HG02938 (cell line): ENCODE measurements around the gene AFTPH.
A peak's percentile ranks its signal among the peaks of the same experiment; 100 is the strongest.

ENCODE experiments used
- ATAC-seq: cut with Tn5 transposase; IDR thresholded peaks from one replicate; pipeline ENCODE4 v1.9.1; 2021; ENCODE audit warnings: mild to moderate bottlenecking, moderate library complexity; ENCODE audit not compliant: unreplicated experiment

Gene AFTPH

DNA sequence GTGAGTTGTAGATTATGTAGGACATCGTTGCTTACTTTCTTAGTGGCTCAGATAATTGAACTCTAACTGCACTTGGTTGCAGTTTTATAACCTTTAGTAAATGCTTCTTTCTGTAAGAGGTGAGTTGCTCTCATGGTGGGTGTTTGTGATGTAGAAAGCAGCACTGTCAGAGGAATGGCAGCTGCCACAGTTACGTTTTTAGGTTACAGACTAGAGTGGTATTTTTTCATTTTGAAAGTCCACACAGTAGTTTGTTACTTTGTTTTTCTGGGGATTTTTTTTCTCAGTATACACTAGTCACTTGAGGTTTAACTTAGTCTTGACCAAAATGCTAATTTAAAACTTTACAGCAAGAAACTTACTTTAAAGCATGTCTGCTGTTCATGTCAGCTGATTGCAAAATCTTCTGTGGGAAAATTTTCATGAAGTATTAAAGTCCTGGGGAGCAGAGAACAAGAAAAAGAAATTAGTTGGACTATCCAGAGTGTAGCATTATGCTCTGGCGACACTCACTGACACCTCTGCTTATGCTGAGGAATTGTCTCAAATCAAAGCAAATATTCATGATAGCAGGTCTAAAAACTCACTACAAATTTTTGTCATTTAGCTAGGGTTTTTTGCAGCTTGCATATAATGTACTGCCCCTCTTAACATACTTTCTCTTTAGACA lies 14.8 kb downstream of the AFTPH start:
- ATAC-seq, result no peak

DNA sequence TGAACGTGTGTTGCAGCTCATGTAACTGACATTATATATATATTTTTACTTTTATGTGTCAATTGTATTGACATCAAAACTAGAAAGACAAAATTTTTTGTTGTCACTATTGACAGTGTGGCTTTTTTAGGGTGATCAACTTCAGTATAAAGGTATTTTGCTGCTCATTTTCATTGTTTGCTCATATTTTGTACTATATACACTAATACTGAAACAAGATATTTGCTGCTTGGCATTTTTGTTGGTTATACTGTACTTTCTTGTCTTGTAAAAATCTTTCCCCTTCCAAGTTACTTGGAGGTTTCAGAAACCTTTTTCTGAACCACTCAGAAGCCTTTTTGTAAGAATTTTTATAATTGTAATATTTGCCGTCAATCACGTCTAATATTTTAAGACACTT lies 16.5 kb downstream of the AFTPH start:
- no peak for ATAC-seq

- no peak for ATAC-seq
These were observed 17.4 kb downstream of the AFTPH start for GRCh38 chr2:64541547-64541946.

DNA sequence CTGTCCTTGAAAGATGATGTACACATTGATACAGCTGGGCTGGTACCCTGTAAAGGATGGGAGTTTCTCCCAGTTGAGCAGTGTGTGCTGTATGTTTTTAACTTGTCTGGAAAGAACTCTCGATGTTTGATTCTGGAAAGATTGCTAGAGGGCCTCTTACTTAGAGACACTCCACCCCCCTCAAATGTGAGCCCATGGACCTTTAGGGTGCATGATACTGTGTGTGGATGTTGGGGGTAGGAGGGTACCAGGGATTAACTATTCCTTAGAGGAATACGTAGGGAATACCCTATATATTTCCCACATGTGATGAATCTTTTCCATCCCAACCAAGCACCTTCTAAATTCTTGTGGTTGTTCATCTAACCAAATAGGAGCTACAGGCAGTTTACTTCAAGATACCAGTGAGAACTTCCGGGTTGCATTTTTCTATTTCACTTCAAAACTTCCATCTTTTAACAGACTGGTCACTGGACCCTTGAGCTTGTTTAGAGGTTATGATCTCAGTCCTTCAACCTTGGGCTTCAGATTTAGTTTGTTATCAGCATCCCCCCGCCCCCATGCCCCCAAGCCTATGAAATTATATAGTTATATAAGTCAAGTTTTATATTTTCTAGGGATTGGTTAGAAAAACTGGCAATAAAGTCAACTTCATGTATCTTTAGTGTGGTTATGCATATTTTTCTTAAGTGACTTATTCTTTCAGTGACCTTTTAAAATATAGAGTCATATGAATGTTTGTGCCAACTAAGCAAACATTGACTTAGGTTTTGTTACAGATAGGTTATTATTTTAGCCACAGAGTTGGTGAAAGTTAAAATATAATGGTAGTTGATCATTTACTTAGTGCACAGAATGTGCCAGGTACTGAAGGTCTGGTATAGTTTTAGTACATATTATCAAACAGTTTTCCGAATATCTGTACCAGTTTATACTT lies 18.2 kb downstream of the AFTPH start:
- ATAC-seq, result no peak

GRCh38 chr2:64543008-64543697 lies 19.0 kb downstream of the AFTPH start:
- no peak for ATAC-seq

- ATAC-seq, result no peak
These were observed 24.6 kb downstream of the AFTPH start for GRCh38 chr2:64548761-64549160.

- ATAC-seq, result no peak
These were observed 25.9 kb downstream of the AFTPH start for GRCh38 chr2:64550042-64550441.

GRCh38 chr2:64551851-64552250 lies 27.7 kb downstream of the AFTPH start:
- ATAC-seq, result no peak

GRCh38 chr2:64554117-64554516 lies 30.0 kb downstream of the AFTPH start:
- no peak for ATAC-seq

DNA sequence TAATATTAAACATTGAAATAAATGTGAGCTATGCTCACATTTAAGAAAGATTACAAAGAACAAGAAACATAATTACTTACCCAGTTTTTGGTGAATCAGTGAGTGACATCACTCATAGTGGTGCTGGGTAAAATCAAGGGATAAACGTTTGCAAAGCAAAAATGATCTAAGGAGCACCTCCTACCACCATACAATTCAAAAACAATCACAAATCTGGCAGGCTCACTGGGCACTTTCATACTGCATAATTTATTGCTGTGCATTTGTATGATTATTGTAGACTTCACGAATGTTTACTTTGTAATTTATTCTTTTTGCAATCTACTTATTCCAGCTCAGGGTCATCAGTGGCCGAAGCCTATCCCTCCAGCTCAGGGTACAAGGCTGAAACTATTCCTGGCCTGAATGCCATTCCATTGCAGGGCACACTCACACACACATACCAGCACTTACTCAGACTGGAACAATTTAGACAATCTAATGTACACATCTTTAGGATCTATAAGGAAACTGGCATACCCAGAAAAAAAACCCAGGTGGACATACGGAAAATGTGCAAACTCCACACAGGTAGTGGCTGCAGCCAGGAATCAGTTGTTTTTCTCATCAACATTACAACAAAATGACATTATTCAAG lies 34.4 kb downstream of the AFTPH start:
- no peak for ATAC-seq

DNA sequence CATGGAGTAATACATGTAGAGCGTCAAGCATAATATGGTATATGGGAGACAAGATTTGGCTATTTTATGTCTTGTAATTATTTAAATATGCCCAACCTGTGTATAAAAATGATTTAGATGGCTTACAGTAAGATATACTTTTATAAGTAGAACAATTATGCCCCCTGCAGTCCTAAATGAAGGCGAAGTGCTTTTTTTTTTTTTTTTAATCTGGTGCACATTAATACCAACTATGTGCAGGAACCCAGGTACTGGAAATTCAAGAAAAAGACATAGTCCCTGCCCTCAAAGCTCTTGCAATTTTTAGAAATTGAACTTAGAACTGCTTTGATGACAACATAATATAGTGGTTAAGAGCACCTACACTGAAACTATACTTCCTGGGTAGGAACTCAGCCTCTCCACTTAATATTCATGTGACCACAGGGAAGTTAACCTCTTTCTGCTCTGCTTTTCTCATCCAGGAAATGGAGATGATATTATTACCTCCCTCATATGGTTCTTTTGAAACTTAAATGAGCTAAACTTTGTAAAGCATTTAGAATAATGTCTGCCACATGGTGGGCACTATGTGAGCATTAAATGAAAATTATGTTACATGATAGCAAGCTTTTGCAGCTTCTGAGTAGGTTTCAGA lies 38.1 kb downstream of the AFTPH start:
- no peak for ATAC-seq

DNA sequence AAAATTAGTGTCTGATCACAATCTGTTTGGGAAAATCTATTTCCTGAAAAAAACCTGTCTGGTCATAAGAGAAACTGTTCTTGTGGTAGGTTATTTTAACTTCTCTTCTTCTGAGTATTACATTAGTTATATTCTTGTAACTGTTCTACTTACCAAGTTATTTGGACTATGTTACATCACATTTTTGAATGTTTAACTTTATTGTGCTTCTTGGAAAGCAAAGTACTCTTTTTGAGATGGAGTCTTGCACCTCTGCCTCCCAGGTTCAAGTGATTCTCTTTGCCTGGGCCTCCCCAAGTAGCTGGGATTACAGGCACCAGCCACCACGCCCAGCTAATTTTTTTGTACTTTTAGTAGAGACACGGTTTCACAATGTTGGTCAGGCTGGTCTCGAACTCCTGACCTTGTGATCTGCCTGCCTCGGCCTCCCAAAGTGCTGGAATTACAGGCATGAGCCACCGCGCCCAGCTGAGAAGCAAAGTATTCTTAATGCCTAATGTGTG lies 39.4 kb downstream of the AFTPH start:
- no peak for ATAC-seq

DNA sequence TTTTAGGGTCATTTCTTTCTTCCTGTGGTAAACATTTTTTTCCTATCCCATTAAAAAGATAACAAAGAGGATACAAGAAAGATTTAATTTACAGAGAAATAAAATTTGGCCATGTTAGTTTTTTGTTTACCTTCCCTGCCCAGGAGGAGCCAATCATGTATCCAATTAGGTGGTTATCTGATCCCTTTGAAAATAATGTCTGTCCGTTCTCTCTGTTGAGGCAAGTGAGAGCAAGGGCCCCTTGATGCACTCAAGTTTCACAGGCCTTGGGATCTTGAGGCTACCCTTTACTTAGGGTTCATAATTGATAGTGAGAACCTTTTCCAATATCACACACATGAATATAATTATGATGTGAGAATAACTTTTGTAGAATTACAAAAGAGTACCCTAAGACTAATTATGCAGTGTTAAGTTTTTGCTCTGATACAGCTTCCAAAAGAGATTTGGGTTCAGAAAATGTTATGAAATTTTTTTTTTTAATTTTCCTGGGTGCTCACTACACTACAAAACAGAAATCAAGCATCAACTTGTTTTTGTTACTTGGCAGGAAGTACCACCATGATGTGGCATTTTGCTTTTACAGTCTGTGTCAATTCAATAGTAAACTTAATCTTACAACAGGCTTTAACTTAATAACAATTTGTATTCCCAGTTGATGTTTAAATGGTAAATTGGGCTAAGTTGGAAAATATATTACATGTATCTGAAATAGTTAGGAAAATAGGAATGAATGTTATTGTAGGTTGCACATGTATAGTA lies 42.0 kb downstream of the AFTPH start:
- ATAC-seq, result no peak

- no peak for ATAC-seq
These were observed 43.3 kb downstream of the AFTPH start for GRCh38 chr2:64567473-64567872.

- no peak for ATAC-seq
These were observed 44.7 kb downstream of the AFTPH start for GRCh38 chr2:64568836-64569235.

DNA sequence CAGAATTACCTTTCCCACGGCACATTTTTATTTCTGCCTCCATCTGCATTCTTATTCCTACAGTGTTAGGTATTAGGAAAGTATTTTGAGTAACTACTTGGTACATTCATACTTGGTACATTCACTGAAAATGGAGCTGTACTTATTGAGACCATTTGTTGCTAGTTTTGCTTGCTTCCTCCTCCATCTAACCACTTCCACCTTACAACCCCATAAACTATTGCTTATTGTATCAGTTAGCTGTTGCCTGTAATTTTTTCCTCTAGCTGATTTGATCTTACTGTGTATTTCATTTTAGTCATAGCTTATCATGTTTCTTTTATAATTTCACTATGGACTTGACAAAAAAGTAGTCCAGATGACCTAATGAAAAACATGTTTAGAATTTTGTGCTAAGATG lies 50.7 kb downstream of the AFTPH start:
- no peak for ATAC-seq

- ATAC-seq, result no peak
These were observed 56.9 kb downstream of the AFTPH start for GRCh38 chr2:64581018-64581417.

DNA sequence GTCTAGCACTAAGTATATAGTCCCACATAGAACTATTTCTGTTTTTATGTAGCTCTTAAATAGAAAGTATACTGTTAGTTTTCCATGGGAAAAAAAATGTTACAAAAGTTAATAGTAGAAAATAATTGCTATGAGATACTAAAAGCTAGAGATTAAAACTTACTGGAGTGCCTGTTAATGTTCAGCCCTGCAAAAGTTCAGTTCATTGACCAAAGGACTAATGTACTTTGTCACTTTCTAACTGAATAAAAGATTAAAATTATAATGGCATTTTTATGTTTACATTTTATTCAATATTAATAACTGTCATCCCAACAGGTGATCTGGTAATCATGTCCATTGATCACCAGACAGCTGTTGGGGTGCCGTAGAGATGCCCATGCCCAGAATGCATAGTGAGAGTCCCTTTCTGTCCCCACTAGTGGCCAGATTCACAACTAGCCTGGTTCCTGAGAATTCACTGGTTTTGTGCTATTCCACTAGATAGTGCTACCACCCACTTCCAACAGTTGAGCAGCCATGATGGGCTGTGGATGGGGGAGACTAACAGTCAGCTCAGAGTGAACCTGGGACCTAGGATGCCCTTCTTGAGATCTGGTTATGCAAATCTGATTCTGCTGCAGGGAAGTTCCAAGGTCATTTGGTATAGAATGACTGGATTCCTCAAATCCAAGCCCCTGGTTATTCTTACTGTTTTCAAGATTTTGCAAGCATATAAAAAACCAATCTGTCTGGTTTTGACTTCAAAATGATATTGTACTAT lies 57.8 kb downstream of the AFTPH start:
- ATAC-seq, result peak; percentile 33

DNA sequence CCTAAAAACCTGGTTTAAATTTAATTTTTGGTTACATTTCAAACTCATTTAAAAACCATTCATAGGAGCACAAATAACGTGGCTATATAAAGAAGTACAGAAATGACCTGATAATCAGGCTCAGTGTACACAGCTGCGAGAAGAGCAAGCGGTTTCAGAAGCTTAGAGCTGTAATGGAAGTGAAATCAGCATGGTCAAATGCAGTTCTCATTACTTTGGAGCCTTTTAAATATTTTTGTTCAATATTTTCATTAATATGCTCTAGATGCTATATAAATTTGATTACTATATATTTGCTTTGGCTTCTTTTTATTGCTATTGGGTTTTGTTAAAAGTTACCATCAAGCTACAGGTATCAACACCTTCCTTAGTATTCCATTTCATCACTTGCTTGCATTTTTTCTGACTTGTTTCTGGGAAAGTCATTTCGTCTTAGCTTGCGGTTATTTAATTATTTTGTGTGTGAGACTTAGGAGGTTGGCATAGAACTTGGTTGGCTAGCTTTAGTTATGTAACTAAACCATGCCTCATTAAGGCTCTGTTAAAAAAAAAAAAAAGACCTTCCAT lies 58.7 kb downstream of the AFTPH start:
- peak; percentile 87 for ATAC-seq
